CD4-positive, alpha-beta T cell treated with Interleukin-12 subunit alpha and Interleukin-12 subunit beta, for 1 hour (primary cell): ENCODE data around the gene TIE1.
"Not testable (repeated sequence)": the region's sequence is repeated elsewhere in the genome, so short reads cannot be mapped to it uniquely, and the experiment has no call there.

Source experiments
- DNase-seq: peaks from one replicate; pipeline ENCODE4 v3.0.0-alpha.2; 2020

Gene TIE1

GRCh38 chr1:43363935-43364525 is 63.2 kb downstream of the TIE1 start:
- no peak for DNase-seq

- no peak for DNase-seq
Observed at GRCh38 chr1:43365678-43366077, 64.9 kb downstream of the TIE1 start.

GRCh38 chr1:43366179-43366578 is 65.4 kb downstream of the TIE1 start:
- DNase-seq: no peak

- DNase-seq: no peak
Observed at GRCh38 chr1:43366601-43367025, 65.8 kb downstream of the TIE1 start.

- peak; percentile 30 for DNase-seq
Observed at GRCh38 chr1:43367026-43367903, 66.5 kb downstream of the TIE1 start.

- DNase-seq: peak; percentile 88
Observed at GRCh38 chr1:43367904-43368645, 67.3 kb downstream of the TIE1 start, which contains the start of gene ELOVL1. ELOVL1 (minus strand) TSS chr1:43368011; CDS start chr1:43365609, 2,402 bp downstream.

- DNase-seq: no peak
Observed at GRCh38 chr1:43368646-43369020, 67.9 kb downstream of the TIE1 start.

GRCh38 chr1:43369779-43370178 is 69.0 kb downstream of the TIE1 start:
- not testable (repeated sequence) for DNase-seq

GRCh38 chr1:43370564-43370963 is 69.8 kb downstream of the TIE1 start:
- no peak for DNase-seq

GRCh38 chr1:43372172-43372571 is 71.4 kb downstream of the TIE1 start:
- no peak for DNase-seq
